HepG2 (cell line): ENCODE results near the gene RRBP1. TPM values are rescaled to one million over a fixed set of nuclear protein-coding genes. Genes with fewer than 3 reads are reported as not detected.

ENCODE experiments used
- ATF7 ChIP-seq, 2 experiments: fragments of 450-650 bp in 1 of 2; sonication (generic) in 1 of 2; formaldehyde crosslinking in 1 of 2; IDR thresholded peaks; 2 replicates each; pipeline versions ENCODE4 v1.4.0 to v1.6.1; 2016 to 2020; ENCODE audit warnings: antibody characterized with exemption in 1 of 2, mild to moderate bottlenecking in 1 of 2, missing genetic modification reagents in 1 of 2
- FOXK1 ChIP-seq: sonication (generic); formaldehyde crosslinking; IDR thresholded peaks from 2 replicates; pipeline ENCODE4 v1.4.0; 2020; ENCODE audit warnings: low read depth, missing genetic modification reagents, borderline replicate concordance
- FOXM1 ChIP-seq: sonication (generic); formaldehyde crosslinking; IDR thresholded peaks from 2 replicates; pipeline ENCODE4 v1.5.0; 2020; ENCODE audit warnings: missing genetic modification reagents
- FOXO4 ChIP-seq: sonication (generic); formaldehyde crosslinking; conservative IDR thresholded peaks from 2 replicates; pipeline ENCODE4 v1.8.1; 2023; ENCODE audit warnings: missing genetic modification reagents
- GMEB1 ChIP-seq: sonication (generic); formaldehyde crosslinking; IDR thresholded peaks from 2 replicates; pipeline ENCODE4 v1.5.1; 2020; ENCODE audit warnings: missing genetic modification reagents, mild to moderate bottlenecking, borderline replicate concordance
- HOXA7 ChIP-seq: sonication (generic); formaldehyde crosslinking; IDR thresholded peaks from 2 replicates; pipeline ENCODE4 v1.8.1; 2022; ENCODE audit warnings: mild to moderate bottlenecking, missing genetic modification reagents, moderate library complexity
- IKZF4 ChIP-seq: sonication (generic); formaldehyde crosslinking; IDR thresholded peaks from 2 replicates; pipeline ENCODE4 v1.5.1; 2020; ENCODE audit warnings: borderline replicate concordance, mild to moderate bottlenecking, low read depth, missing genetic modification reagents; ENCODE audit errors: not compliant biosample characterization
- JUN ChIP-seq: sonication (generic); formaldehyde crosslinking; IDR thresholded peaks from 2 replicates; pipeline ENCODE4 v1.4.0; 2020; ENCODE audit warnings: mild to moderate bottlenecking, missing genetic modification reagents
- MAX ChIP-seq: IDR thresholded peaks from 2 replicates; pipeline ENCODE4 v1.6.1; 2012; ENCODE audit warnings: inconsistent platforms
- NFIB ChIP-seq: sonication (generic); formaldehyde crosslinking; IDR thresholded peaks from 2 replicates; pipeline ENCODE4 v1.9.0; 2021; ENCODE audit warnings: missing genetic modification reagents, mild to moderate bottlenecking, borderline replicate concordance
- PAX8 ChIP-seq: sonication (generic); formaldehyde crosslinking; IDR thresholded peaks from 2 replicates; pipeline ENCODE4 v1.8.0; 2022; ENCODE audit warnings: mild to moderate bottlenecking, missing genetic modification reagents, borderline replicate concordance
- RBAK ChIP-seq: sonication (generic); formaldehyde crosslinking; IDR thresholded peaks from 2 replicates; pipeline ENCODE4 v1.5.1; 2020; ENCODE audit warnings: mild to moderate bottlenecking, missing genetic modification reagents
- SRY ChIP-seq: sonication (generic); formaldehyde crosslinking; IDR thresholded peaks from 2 replicates; pipeline ENCODE4 v1.8.0; 2022; ENCODE audit warnings: mild to moderate bottlenecking, missing genetic modification reagents
- SSRP1 ChIP-seq: IDR thresholded peaks from 2 replicates; pipeline ENCODE4 v1.6.1; 2016; ENCODE audit warnings: control low read depth
- TCF7 ChIP-seq: sonication (generic); IDR thresholded peaks from 2 replicates; pipeline ENCODE4 v1.6.1; 2016; ENCODE audit warnings: antibody characterized with exemption, low read depth
- ZFP62 ChIP-seq: sonication (generic); formaldehyde crosslinking; IDR thresholded peaks from 2 replicates; pipeline ENCODE4 v1.4.0; 2020; ENCODE audit warnings: missing genetic modification reagents
- ZFY ChIP-seq: sonication (generic); formaldehyde crosslinking; IDR thresholded peaks from 2 replicates; pipeline ENCODE4 v1.4.0; 2020; ENCODE audit warnings: missing genetic modification reagents
- ZNF12 ChIP-seq: sonication (generic); formaldehyde crosslinking; IDR thresholded peaks from 2 replicates; pipeline ENCODE4 v1.5.0; 2020; ENCODE audit warnings: missing genetic modification reagents
- ZNF263 ChIP-seq: sonication (generic); formaldehyde crosslinking; IDR thresholded peaks from 2 replicates; pipeline ENCODE4 v1.4.0; 2020; ENCODE audit warnings: missing genetic modification reagents
- ZNF350 ChIP-seq: sonication (generic); formaldehyde crosslinking; IDR thresholded peaks from 2 replicates; pipeline ENCODE4 v1.4.0; 2020; ENCODE audit warnings: mild to moderate bottlenecking, low read depth, missing genetic modification reagents, borderline replicate concordance
- ZNF790 ChIP-seq: sonication (generic); formaldehyde crosslinking; IDR thresholded peaks from 2 replicates; pipeline ENCODE4 v1.8.0; 2022; ENCODE audit warnings: missing genetic modification reagents, mild to moderate bottlenecking, borderline replicate concordance
- ZSCAN22 ChIP-seq: sonication (generic); formaldehyde crosslinking; IDR thresholded peaks from 2 replicates; pipeline ENCODE4 v1.4.0; 2020; ENCODE audit warnings: mild to moderate bottlenecking, missing genetic modification reagents
- ZSCAN31 ChIP-seq: sonication (generic); formaldehyde crosslinking; IDR thresholded peaks from 2 replicates; pipeline ENCODE4 v1.5.0; 2020; ENCODE audit warnings: low read depth, mild to moderate bottlenecking, missing genetic modification reagents
- polyA plus RNA-seq, 8 experiments: library from polyadenylated mRNA; depleted of rRNA in 3 of 8; stranded (reverse) in 7 of 8; unstranded in 1 of 8; fragments of >200 nt; fragmentation: Illumina TruSeq in 4 of 8; extraction: Trizol in 4 of 8; gene quantifications; 2 replicates each; pipeline versions ENCODE4 v1.2.1 to v1.2.3, GENCODE V29; 2011 to 2016; ENCODE audit warnings: low read depth in 4 of 8, missing spikeins in 1 of 8, mixed read lengths in 1 of 8; ENCODE audit not compliant: insufficient read depth in 1 of 8
- total RNA-seq, 5 experiments: library from RNA; depleted of rRNA; stranded (reverse); fragments of >200 nt; fragmentation: Illumina TruSeq; extraction: Trizol; gene quantifications; 2 replicates each; pipeline ENCODE4 v1.2.3, GENCODE V29; 2016; ENCODE audit warnings: low read depth in 1 of 5
- TF ChIP-seq, protein P1 (sequence below): sonication (generic); formaldehyde crosslinking; IDR thresholded peaks from 2 replicates; pipeline ENCODE4 v1.4.0; 2020; ENCODE audit warnings: mild to moderate bottlenecking, low read depth, missing genetic modification reagents
- TF ChIP-seq, protein P2 (sequence below): sonication (generic); formaldehyde crosslinking; IDR thresholded peaks from 2 replicates; pipeline ENCODE4 v1.8.1; 2022; ENCODE audit warnings: mild to moderate bottlenecking, missing genetic modification reagents

RRBP1 gene
- total and polyA plus RNA-seq, 2 of the 13 experiments (the other 11 are each of a cell fraction or from before 2014, with no cell fraction given): 150 to 222 TPM

- TF ChIP-seq FOXO4 (CRISPR knock-in tag) (0 out of 2 replicates have a peak, but pooled peaks have one; percentile 87), ZNF263 (CRISPR knock-in tag) (0 out of 2 replicates have a peak, but pooled peaks have one; percentile 14), SSRP1 (CRISPR knock-in tag) (peak; percentile 54; the same call in 1 of the 2 replicates), FOXK1 (CRISPR knock-in tag) (no peak), GMEB1 (CRISPR knock-in tag) (0 out of 2 replicates have a peak, but pooled peaks have one; percentile 8), HOXA7 (CRISPR knock-in tag) (no peak), ZFY (CRISPR knock-in tag) (no peak; the same call in 1 of the 2 replicates), MAX (no peak), ZSCAN22 (CRISPR knock-in tag) (no peak), RBAK (no peak), PAX8 (CRISPR knock-in tag) (peak; percentile 81; the same call in 1 of the 2 replicates), TCF7 (0 out of 2 replicates have a peak, but pooled peaks have one; percentile 10), IKZF4 (CRISPR knock-in tag) (no peak), ZNF12 (no peak), ATF7 (IDR thresholded peaks at IDR 0.05) (peak; percentile 64), ATF7 (CRISPR knock-in tag; IDR thresholded peaks at IDR 0.05) (no peak), ZFP62 (CRISPR knock-in tag) (no peak), FOXM1 (no peak), NFIB (no peak), ZNF350 (CRISPR knock-in tag) (no peak), JUN (no peak), ZSCAN31 (0 out of 2 replicates have a peak, but pooled peaks have one; percentile 30), SRY (CRISPR knock-in tag) (no peak), ZNF790 (CRISPR knock-in tag) (no peak)
- TF ChIP-seq, protein P1, sequence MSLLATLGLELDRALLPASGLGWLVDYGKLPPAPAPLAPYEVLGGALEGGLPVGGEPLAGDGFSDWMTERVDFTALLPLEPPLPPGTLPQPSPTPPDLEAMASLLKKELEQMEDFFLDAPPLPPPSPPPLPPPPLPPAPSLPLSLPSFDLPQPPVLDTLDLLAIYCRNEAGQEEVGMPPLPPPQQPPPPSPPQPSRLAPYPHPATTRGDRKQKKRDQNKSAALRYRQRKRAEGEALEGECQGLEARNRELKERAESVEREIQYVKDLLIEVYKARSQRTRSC (CRISPR knock-in tag): 0 out of 2 replicates have a peak, but pooled peaks have one; percentile 24
- TF ChIP-seq, protein P2, sequence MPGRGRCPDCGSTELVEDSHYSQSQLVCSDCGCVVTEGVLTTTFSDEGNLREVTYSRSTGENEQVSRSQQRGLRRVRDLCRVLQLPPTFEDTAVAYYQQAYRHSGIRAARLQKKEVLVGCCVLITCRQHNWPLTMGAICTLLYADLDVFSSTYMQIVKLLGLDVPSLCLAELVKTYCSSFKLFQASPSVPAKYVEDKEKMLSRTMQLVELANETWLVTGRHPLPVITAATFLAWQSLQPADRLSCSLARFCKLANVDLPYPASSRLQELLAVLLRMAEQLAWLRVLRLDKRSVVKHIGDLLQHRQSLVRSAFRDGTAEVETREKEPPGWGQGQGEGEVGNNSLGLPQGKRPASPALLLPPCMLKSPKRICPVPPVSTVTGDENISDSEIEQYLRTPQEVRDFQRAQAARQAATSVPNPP (CRISPR knock-in tag): no peak
These were observed 40.7 kb upstream of the RRBP1 start (continued) for GRCh38 chr20:17722493-17723300.
